OCI-LY1 (cell line): ENCODE results near the gene MSMB.
"Not testable (repeated sequence)": the region's sequence is repeated elsewhere in the genome, so short reads cannot be mapped to it uniquely, and the experiment has no call there.

Source experiments
- CTCF ChIP-seq: fragments of 200-600 bp; sonication (generic), shearing (Covaris generic); IDR thresholded peaks from 2 replicates; pipeline ENCODE4 v1.5.1; 2017; ENCODE audit warnings: mild to moderate bottlenecking, antibody characterized with exemption, low read length, moderate library complexity, mixed read lengths
- EZH2 ChIP-seq: fragments of 200-600 bp; sonication (generic), shearing (Covaris generic); IDR thresholded peaks from 2 replicates; pipeline ENCODE4 v1.8.0; 2017; ENCODE audit warnings: borderline replicate concordance, mixed run types, mild to moderate bottlenecking, antibody characterized with exemption, low read length, moderate library complexity, mixed read lengths

GRCh38 chr10:46093316-46094196 is 47.5 kb upstream of the MSMB start:
- TF ChIP-seq EZH2, CTCF: not testable (repeated sequence)
